H1 (cell line): ENCODE results near the gene TTC22. TPM values are rescaled to one million over a fixed set of nuclear protein-coding genes. Genes with fewer than 3 reads are reported as not detected.

Source experiments
- BCL11A ChIP-seq, 2 experiments: IDR thresholded peaks; one replicate each; pipeline ENCODE4 v1.6.1; 2011; ENCODE audit warnings: low read depth in 2 of 2, low read length in 2 of 2, mild to moderate bottlenecking in 2 of 2
- CHD1 ChIP-seq: IDR thresholded peaks from 2 replicates; pipeline ENCODE4 v1.6.1; 2012; ENCODE audit warnings: low read depth, low read length, improper control_type of control experiment
- EP300 ChIP-seq, 2 experiments: IDR thresholded peaks; 1 replicate in 1 of 2; 2 replicates in 1 of 2; pipeline ENCODE4 v1.6.1; 2011 to 2012; ENCODE audit warnings: low read depth in 2 of 2, low read length in 2 of 2, mild to moderate bottlenecking in 2 of 2, borderline replicate concordance in 1 of 2, inconsistent platforms in 1 of 2, moderate library complexity in 1 of 2
- NRF1 ChIP-seq: IDR thresholded peaks from 2 replicates; pipeline ENCODE4 v1.6.1; 2011; ENCODE audit warnings: mild to moderate bottlenecking, low read depth, low read length, improper control_type of control experiment
- POLR2A ChIP-seq, 2 experiments: IDR thresholded peaks; 1 replicate in 1 of 2; 2 replicates in 1 of 2; pipeline ENCODE4 v1.6.1; 2011; ENCODE audit warnings: low read depth in 2 of 2, low read length in 2 of 2, mild to moderate bottlenecking in 2 of 2; ENCODE audit errors: control extremely low read depth in 1 of 2
- RFX5 ChIP-seq: IDR thresholded peaks from 2 replicates; pipeline ENCODE4 v1.6.1; 2011; ENCODE audit warnings: low read depth, low read length, improper control_type of control experiment, borderline replicate concordance
- SIN3A ChIP-seq, 2 experiments: IDR thresholded peaks in 1 of 2; conservative IDR thresholded peaks in 1 of 2; 2 replicates each; pipeline ENCODE4 v1.6.1; 2011 to 2012; ENCODE audit warnings: low read length in 2 of 2, improper control_type of control experiment in 1 of 2, low read depth in 1 of 2, mild to moderate bottlenecking in 1 of 2
- SP2 ChIP-seq: IDR thresholded peaks from 2 replicates; pipeline ENCODE4 v1.6.1; 2012; ENCODE audit warnings: mild to moderate bottlenecking, low read length, inconsistent platforms
- SP4 ChIP-seq: IDR thresholded peaks from 2 replicates; pipeline ENCODE4 v1.6.1; 2012; ENCODE audit warnings: low read length, inconsistent platforms
- polyA plus RNA-seq, 7 experiments: library from polyadenylated mRNA; depleted of rRNA in 3 of 7; stranded (reverse) in 5 of 7; unstranded in 2 of 7; fragments of >200 nt in 5 of 7; fragments of 200-250 nt in 2 of 7; gene quantifications; 1 replicate in 5 of 7; 2 replicates in 1 of 7; 4 replicates in 1 of 7; pipeline versions ENCODE4 v1.2.1 to v1.2.3, GENCODE V29; 2011 to 2013; ENCODE audit warnings: missing spikeins in 2 of 7, mixed read lengths in 2 of 7
- total RNA-seq: library from RNA; stranded (reverse); fragmentation: NEBNext Ultra II Directional; extraction: Animal tissue kit (Norgen Biotek cat#: 25700); gene quantifications from 2 replicates; pipeline ENCODE4 v1.2.1, GENCODE V29; 2021
- TF ChIP-seq, protein P1 (sequence below), 3 experiments: IDR thresholded peaks; 1 replicate in 2 of 3; 2 replicates in 1 of 3; pipeline versions ENCODE4 v1.5.1 to v1.6.1; 2011; ENCODE audit warnings: low read length in 3 of 3, mild to moderate bottlenecking in 3 of 3, inconsistent platforms in 2 of 3, low read depth in 1 of 3, moderate library complexity in 1 of 3; ENCODE audit not compliant: insufficient read depth in 1 of 3; ENCODE audit errors: control extremely low read depth in 1 of 3

TTC22 gene
- total and polyA plus RNA-seq, 2 of the 8 experiments (the other 6 are each of a cell fraction or from before 2014, with no cell fraction given) = 1.00 to 1.6 TPM

DNA sequence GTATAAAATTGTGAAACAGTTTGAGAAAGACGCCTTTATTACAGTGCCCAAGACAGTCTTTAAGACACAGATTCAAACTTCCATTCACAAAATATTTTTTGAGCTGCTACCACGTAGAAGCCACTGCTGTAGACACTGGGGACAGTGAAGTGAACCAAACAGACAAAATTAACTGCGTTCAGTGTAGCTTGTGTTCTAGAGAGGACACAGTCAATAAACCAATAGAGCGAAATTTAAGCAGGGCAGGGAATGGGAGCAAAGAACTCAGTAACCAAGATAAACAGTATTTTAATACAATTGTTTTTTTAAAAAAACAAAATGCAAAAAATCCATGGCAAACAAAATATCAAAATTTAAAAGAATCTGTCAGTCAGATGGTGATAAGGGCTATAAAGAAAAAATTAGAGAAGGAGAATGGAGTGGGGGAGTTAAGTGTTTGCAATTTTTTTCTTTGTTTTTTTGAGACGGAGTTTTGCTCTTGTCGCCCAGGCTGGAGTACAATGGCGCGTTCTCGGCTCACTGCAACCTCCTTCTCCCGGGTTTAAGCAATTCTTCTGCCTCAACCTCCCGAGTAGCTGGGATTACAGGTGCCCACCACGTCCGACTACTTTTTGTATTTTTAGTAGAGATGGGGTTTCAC lies 36.1 kb downstream of the TTC22 start (continued):
- TF ChIP-seq RFX5 = no peak
- TF ChIP-seq BCL11A (IDR thresholded peaks at IDR 0.05; ENCODE audit: low read depth in 2 of 2, low read length in 2 of 2) = no peak
- no peak for TF ChIP-seq SIN3A (conservative IDR thresholded peaks at IDR 0.05 in 1 of 2, IDR thresholded peaks at IDR 0.05 in 1 of 2; ENCODE audit: low read depth in 1 of 2, low read length in 2 of 2)
- TF ChIP-seq, protein P1, sequence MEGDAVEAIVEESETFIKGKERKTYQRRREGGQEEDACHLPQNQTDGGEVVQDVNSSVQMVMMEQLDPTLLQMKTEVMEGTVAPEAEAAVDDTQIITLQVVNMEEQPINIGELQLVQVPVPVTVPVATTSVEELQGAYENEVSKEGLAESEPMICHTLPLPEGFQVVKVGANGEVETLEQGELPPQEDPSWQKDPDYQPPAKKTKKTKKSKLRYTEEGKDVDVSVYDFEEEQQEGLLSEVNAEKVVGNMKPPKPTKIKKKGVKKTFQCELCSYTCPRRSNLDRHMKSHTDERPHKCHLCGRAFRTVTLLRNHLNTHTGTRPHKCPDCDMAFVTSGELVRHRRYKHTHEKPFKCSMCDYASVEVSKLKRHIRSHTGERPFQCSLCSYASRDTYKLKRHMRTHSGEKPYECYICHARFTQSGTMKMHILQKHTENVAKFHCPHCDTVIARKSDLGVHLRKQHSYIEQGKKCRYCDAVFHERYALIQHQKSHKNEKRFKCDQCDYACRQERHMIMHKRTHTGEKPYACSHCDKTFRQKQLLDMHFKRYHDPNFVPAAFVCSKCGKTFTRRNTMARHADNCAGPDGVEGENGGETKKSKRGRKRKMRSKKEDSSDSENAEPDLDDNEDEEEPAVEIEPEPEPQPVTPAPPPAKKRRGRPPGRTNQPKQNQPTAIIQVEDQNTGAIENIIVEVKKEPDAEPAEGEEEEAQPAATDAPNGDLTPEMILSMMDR (IDR thresholded peaks at IDR 0.05; ENCODE audit: control extremely low read depth in 1 of 3, insufficient read depth in 1 of 3, low read depth in 1 of 3, low read length in 3 of 3) = no peak
- no peak for TF ChIP-seq NRF1
- no peak for TF ChIP-seq SP2
- TF ChIP-seq EP300 (IDR thresholded peaks at IDR 0.05; ENCODE audit: borderline replicate concordance in 1 of 2, low read depth in 2 of 2, low read length in 2 of 2) = no peak
- TF ChIP-seq SP4 = no peak
- TF ChIP-seq CHD1 = no peak
- no peak for TF ChIP-seq POLR2A (IDR thresholded peaks at IDR 0.05; ENCODE audit: control extremely low read depth in 1 of 2, low read depth in 2 of 2, low read length in 2 of 2)
